ENCODE measurements around the gene COL18A1. TPM values are rescaled to one million over a fixed set of nuclear protein-coding genes. Genes with fewer than 3 reads are reported as not detected.

The COL18A1 gene
- total RNA-seq, 6 experiments from 2014 or later = 39.8 to 93.5 (median 86.8) TPM

- Mint-ChIP-seq H3K36me3 (ENCODE audit: low read depth) (no peaks in the 10 kb centered on the region), H3K9me3 (no peaks in the 10 kb centered on the region), H3K4me1 (ENCODE audit: low read depth) (no peaks in the 10 kb centered on the region), H3K27me3 (ENCODE audit: insufficient read depth) (no peaks in the 10 kb centered on the region), H3K27ac (no peak overlapping the region), H3K4me3 (no peak overlapping the region)
- no peak for DNase-seq
- TF ChIP-seq CTCF (IDR thresholded peaks at IDR 0.05) = no peak
Observed at GRCh38 chr21:45490049-45490731, 85.2 kb downstream of the COL18A1 start.

GRCh38 chr21:45491056-45491455 is 86.1 kb downstream of the COL18A1 start:
- Mint-ChIP-seq H3K4me1 (ENCODE audit: low read depth) (no peaks in the 10 kb centered on the region), H3K27me3 (ENCODE audit: insufficient read depth) (no peaks in the 10 kb centered on the region), H3K36me3 (ENCODE audit: low read depth) (peaks cover 4% of the 10 kb centered on the region; the same call in 1 of the 2 replicates), H3K9me3 (no peaks in the 10 kb centered on the region), H3K27ac (no peak overlapping the region), H3K4me3 (no peak overlapping the region)
- no peak for TF ChIP-seq CTCF (IDR thresholded peaks at IDR 0.05)
- DNase-seq = no peak

DNA sequence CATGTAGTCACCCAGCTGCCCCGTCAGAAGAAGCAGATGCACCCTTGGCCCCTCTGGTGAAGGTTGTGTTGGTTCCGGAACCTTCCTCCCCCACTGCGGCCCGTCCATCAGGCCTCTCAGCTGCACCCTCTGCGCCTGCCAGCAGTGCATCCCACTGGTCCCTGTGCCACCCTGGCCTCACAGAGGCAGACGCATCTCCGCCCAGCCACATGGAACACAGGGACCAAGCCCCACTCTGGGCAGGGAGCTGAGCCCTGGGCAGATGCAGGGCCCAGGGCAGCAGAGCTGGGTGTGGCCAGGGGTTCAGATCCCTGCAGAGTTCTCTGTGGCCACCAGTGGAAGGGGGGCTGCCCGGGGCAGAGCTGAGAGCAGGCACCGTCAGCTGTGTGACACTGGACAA is 86.7 kb downstream of the COL18A1 start:
- Mint-ChIP-seq H3K27me3 (ENCODE audit: insufficient read depth) (no peaks in the 10 kb centered on the region), H3K27ac (no peak overlapping the region; the same call in 1 of the 2 replicates), H3K4me3 (no peak overlapping the region), H3K4me1 (ENCODE audit: low read depth) (no peaks in the 10 kb centered on the region), H3K9me3 (no peaks in the 10 kb centered on the region), H3K36me3 (ENCODE audit: low read depth) (peaks cover 4% of the 10 kb centered on the region; the same call in 1 of the 2 replicates)
- no peak for TF ChIP-seq CTCF (IDR thresholded peaks at IDR 0.05)
- DNase-seq = no peak

DNA sequence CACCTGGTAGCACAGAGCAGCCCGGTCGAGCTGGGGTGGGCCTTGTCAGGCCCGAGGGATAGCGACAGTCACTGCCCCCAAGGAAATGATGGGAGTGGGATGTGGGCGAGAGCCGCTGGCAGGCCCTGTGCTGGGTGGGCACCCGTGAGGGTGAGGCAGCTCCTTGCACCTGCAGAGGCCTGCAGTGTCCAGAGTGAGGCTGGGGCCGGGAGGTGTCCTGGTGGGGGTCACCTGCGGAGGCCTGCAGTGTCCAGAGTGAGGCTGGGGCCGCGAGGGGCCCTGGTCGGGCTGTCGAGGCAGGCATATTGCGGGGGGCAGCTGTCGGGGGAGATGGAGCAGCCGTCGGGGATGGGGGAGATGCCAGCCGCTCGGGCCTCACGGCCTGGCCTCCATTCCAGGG is 87.8 kb downstream of the COL18A1 start:
- DNase-seq = no peak
- Mint-ChIP-seq H3K9me3 (no peaks in the 10 kb centered on the region), H3K27me3 (ENCODE audit: insufficient read depth) (no peaks in the 10 kb centered on the region), H3K4me3 (no peak overlapping the region), H3K4me1 (ENCODE audit: low read depth) (no peaks in the 10 kb centered on the region), H3K36me3 (ENCODE audit: low read depth) (peaks cover 4% of the 10 kb centered on the region; the same call in 1 of the 2 replicates), H3K27ac (no peak overlapping the region)
- TF ChIP-seq CTCF (IDR thresholded peaks at IDR 0.05) = no peak

DNA sequence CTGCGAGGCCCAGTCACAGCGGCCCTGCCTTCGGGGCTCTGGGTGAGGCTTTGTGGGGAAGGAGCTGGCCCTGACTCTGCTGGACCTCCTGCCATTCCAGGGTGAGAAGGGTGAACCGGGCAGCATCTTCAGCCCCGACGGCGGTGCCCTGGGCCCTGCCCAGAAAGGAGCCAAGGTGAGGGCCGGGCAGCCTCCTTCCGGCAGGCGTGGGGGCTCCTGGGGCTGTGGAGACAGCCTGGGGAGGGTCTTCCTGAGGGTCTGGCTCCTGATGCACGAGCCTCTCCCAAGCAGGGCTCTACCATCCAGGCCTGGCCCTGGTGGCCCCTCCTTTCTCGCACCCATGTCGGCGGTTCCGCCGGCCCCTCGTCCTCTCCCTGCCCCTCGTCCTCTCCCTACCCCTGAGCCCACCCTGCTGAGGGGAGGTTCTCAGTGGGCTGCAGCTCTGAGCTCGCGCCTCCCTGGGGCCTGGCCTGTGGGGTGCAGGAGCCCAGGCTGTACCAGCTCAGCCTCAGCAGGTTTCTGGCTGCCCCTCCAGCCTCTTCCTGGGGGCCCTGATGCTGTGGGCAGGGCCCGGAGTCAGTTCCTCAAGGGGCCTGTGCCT is 88.5 kb downstream of the COL18A1 start:
- Mint-ChIP-seq H3K36me3 (ENCODE audit: low read depth) (peaks cover 6% of the 10 kb centered on the region), H3K27ac (no peak overlapping the region), H3K27me3 (ENCODE audit: insufficient read depth) (no peaks in the 10 kb centered on the region), H3K4me1 (ENCODE audit: low read depth) (no peaks in the 10 kb centered on the region), H3K4me3 (no peak overlapping the region), H3K9me3 (no peaks in the 10 kb centered on the region; the same call in 1 of the 2 replicates)
- no peak for TF ChIP-seq CTCF (IDR thresholded peaks at IDR 0.05)
- no peak for DNase-seq
